SK-N-SH treated with all-trans-retinoic acid at 6 μM for 48 hours (cell line): Measurements from ENCODE around the gene SECISBP2.

Experiments
- ATAC-seq: fragments of 200-7000 bp; cut with Tn5 transposase; 3 replicates; pipeline ENCODE4 v1.9.1; 2020; ENCODE audit warnings: mild to moderate bottlenecking, moderate library complexity
- ARNTL ChIP-seq: fragments of 450-650 bp; formaldehyde crosslinking; IDR thresholded peaks from 2 replicates; pipeline ENCODE4 v1.5.0; 2020; ENCODE audit warnings: low read depth, mild to moderate bottlenecking, moderate library complexity, borderline replicate concordance
- BACH2 ChIP-seq: fragments of 250-450 bp; sonication (Bioruptor Pico); IDR thresholded peaks from 2 replicates; pipeline ENCODE4 v1.9.0; 2021; ENCODE audit warnings: mild to moderate bottlenecking, borderline replicate concordance
- CSDC2 ChIP-seq: fragments of 250-450 bp; sonication (Bioruptor Pico); IDR thresholded peaks from 2 replicates; pipeline ENCODE4 v1.5.0; 2020; ENCODE audit warnings: mild to moderate bottlenecking, moderate library complexity
- ESRRG ChIP-seq: fragments of 250-450 bp; sonication (Bioruptor Pico); IDR thresholded peaks from 2 replicates; pipeline ENCODE4 v1.6.1; 2021; ENCODE audit warnings: mild to moderate bottlenecking
- GLIS3 ChIP-seq: fragments of 250-450 bp; sonication (Bioruptor Pico); IDR thresholded peaks from 2 replicates; pipeline ENCODE4 v1.5.0; 2020; ENCODE audit warnings: mild to moderate bottlenecking, moderate library complexity
- ISL1 ChIP-seq: fragments of 250-450 bp; sonication (Bioruptor Pico); IDR thresholded peaks from 2 replicates; pipeline ENCODE4 v2.1.2; 2022; ENCODE audit warnings: mild to moderate bottlenecking, moderate library complexity
- OSR1 ChIP-seq: fragments of 250-450 bp; sonication (Bioruptor Pico); IDR thresholded peaks from 2 replicates; pipeline ENCODE4 v1.8.0; 2022; ENCODE audit warnings: moderate library complexity, mild to moderate bottlenecking, inconsistent platforms
- PPARA ChIP-seq: fragments of 250-450 bp; sonication (Bioruptor Pico); IDR thresholded peaks from 2 replicates; pipeline ENCODE4 v1.5.0; 2020; ENCODE audit warnings: mild to moderate bottlenecking, borderline replicate concordance
- RARB ChIP-seq: fragments of 250-450 bp; sonication (Bioruptor Pico); IDR thresholded peaks from 2 replicates; pipeline ENCODE4 v1.8.0; 2021; ENCODE audit warnings: mild to moderate bottlenecking, moderate library complexity
- SNAI2 ChIP-seq: fragments of 250-450 bp; sonication (Bioruptor Pico); IDR thresholded peaks from 2 replicates; pipeline ENCODE4 v1.5.0; 2020; ENCODE audit warnings: mild to moderate bottlenecking, moderate library complexity
- TCF4 ChIP-seq: fragments of 250-450 bp; sonication (Bioruptor Pico); IDR thresholded peaks from 2 replicates; pipeline ENCODE4 v1.8.0; 2021; ENCODE audit warnings: mild to moderate bottlenecking, moderate library complexity, borderline replicate concordance
- TOX ChIP-seq: fragments of 250-450 bp; sonication (Bioruptor Pico); IDR thresholded peaks from 2 replicates; pipeline ENCODE4 v1.8.0; 2021; ENCODE audit warnings: mild to moderate bottlenecking, moderate library complexity, borderline replicate concordance
- ZC3H10 ChIP-seq: fragments of 250-450 bp; sonication (Bioruptor Pico); IDR thresholded peaks from 2 replicates; pipeline ENCODE4 v1.5.1; 2021; ENCODE audit warnings: mild to moderate bottlenecking, moderate library complexity
- ZFP3 ChIP-seq: fragments of 250-450 bp; sonication (Bioruptor Pico); IDR thresholded peaks from 2 replicates; pipeline ENCODE4 v1.5.0; 2020; ENCODE audit warnings: mild to moderate bottlenecking, moderate library complexity
- ZFP30 ChIP-seq: fragments of 450-650 bp; formaldehyde crosslinking; IDR thresholded peaks from 2 replicates; pipeline ENCODE4 v1.5.0; 2022; ENCODE audit warnings: mild to moderate bottlenecking, moderate library complexity
- ZNF565 ChIP-seq: fragments of 450-650 bp; formaldehyde crosslinking; conservative IDR thresholded peaks from 2 replicates; pipeline ENCODE4 v1.5.0; 2020; ENCODE audit warnings: low read depth, mild to moderate bottlenecking, moderate library complexity
- ZNF70 ChIP-seq: fragments of 450-650 bp; formaldehyde crosslinking; IDR thresholded peaks from 2 replicates; pipeline ENCODE4 v1.5.0; 2020; ENCODE audit warnings: mild to moderate bottlenecking, moderate library complexity
- ZNF8 ChIP-seq: fragments of 450-650 bp; formaldehyde crosslinking; IDR thresholded peaks from 2 replicates; pipeline ENCODE4 v1.5.0; 2020; ENCODE audit warnings: mild to moderate bottlenecking, moderate library complexity
- TF ChIP-seq, protein P1 (sequence below): fragments of 250-450 bp; sonication (Bioruptor Pico); IDR thresholded peaks from 2 replicates; pipeline ENCODE4 v1.5.1; 2021; ENCODE audit warnings: mild to moderate bottlenecking, moderate library complexity
- TF ChIP-seq, protein P2 (sequence below): fragments of 250-450 bp; sonication (Bioruptor Pico); IDR thresholded peaks from 2 replicates; pipeline ENCODE4 v1.8.0; 2021; ENCODE audit warnings: low read depth, mild to moderate bottlenecking, moderate library complexity, borderline replicate concordance
- TF ChIP-seq, protein P3 (sequence below): fragments of 250-450 bp; sonication (Bioruptor Pico); IDR thresholded peaks from 2 replicates; pipeline ENCODE4 v1.5.0; 2020; ENCODE audit warnings: mild to moderate bottlenecking, moderate library complexity
- TF ChIP-seq, protein P4 (sequence below): fragments of 250-450 bp; sonication (Bioruptor Pico); IDR thresholded peaks from 2 replicates; pipeline ENCODE4 v1.5.1; 2020; ENCODE audit warnings: low read depth, mild to moderate bottlenecking, moderate library complexity

SECISBP2 gene

DNA sequence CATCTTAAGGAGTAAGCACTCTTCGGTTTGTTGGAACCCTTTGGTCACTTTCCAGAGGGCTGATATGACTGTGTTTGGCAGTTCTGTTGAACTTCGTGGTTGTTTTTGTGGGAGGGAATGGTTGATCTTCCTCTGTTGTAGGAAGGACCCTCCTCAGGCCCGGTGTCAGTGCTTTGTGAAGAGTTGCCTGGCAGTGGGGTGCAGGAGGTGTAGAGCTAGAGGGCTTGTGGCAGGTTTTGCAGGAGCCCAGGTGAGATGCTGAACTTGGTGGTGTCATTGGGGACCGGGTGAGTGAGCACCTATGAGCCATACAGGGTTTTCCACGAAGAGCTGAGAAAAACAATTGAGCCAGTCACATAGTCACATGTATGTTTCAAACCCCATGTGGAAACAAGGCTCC is 27.2 kb downstream of the SECISBP2 start:
- no peak for TF ChIP-seq ESRRG (CRISPR knock-in tag)
- TF ChIP-seq CSDC2 (CRISPR knock-in tag): no peak
- TF ChIP-seq, protein P1, sequence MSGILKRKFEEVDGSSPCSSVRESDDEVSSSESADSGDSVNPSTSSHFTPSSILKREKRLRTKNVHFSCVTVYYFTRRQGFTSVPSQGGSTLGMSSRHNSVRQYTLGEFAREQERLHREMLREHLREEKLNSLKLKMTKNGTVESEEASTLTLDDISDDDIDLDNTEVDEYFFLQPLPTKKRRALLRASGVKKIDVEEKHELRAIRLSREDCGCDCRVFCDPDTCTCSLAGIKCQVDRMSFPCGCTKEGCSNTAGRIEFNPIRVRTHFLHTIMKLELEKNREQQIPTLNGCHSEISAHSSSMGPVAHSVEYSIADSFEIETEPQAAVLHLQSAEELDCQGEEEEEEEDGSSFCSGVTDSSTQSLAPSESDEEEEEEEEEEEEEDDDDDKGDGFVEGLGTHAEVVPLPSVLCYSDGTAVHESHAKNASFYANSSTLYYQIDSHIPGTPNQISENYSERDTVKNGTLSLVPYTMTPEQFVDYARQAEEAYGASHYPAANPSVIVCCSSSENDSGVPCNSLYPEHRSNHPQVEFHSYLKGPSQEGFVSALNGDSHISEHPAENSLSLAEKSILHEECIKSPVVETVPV: no peak
- TF ChIP-seq TCF4 (CRISPR knock-in tag): no peak
- TF ChIP-seq ZNF565 (CRISPR knock-in tag): no peak
- TF ChIP-seq PPARA (CRISPR knock-in tag): no peak
- TF ChIP-seq, protein P2, sequence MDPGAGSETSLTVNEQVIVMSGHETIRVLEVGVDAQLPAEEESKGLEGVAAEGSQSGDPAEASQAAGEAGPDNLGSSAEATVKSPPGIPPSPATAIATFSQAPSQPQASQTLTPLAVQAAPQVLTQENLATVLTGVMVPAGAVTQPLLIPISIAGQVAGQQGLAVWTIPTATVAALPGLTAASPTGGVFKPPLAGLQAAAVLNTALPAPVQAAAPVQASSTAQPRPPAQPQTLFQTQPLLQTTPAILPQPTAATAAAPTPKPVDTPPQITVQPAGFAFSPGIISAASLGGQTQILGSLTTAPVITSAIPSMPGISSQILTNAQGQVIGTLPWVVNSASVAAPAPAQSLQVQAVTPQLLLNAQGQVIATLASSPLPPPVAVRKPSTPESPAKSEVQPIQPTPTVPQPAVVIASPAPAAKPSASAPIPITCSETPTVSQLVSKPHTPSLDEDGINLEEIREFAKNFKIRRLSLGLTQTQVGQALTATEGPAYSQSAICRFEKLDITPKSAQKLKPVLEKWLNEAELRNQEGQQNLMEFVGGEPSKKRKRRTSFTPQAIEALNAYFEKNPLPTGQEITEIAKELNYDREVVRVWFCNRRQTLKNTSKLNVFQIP (CRISPR knock-in tag): no peak
- TF ChIP-seq GLIS3 (CRISPR knock-in tag): no peak
- TF ChIP-seq OSR1: no peak
- TF ChIP-seq, all 23 proteins: peak for 0
- ATAC-seq: no peak

DNA sequence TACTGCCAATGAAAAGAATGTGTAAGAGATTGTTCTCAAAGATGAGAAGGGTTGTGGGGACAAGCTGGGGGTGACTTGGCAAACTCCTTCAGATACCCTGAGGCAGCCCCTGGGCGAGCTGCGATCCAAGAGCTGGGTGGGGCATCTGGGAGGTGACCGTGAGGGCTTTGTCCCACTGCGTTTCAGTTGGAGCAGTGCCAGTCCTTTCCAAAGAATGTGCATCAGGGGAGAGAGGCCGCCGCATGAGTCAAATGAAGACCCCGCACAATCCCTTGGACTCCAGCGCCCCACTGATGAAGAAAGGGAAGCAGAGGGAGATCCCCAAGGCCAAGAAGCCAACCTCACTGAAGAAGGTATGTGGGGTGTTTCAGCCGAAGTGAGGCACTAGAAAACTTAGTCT is 28.4 kb downstream of the SECISBP2 start:
- no peak for ATAC-seq
- TF ChIP-seq RARB (CRISPR knock-in tag): no peak
- no peak for TF ChIP-seq ISL1 (CRISPR knock-in tag)
- TF ChIP-seq ESRRG (CRISPR knock-in tag): no peak
- TF ChIP-seq ZFP30 (CRISPR knock-in tag): no peak
- no peak for TF ChIP-seq ZFP3 (CRISPR knock-in tag)
- TF ChIP-seq SNAI2 (CRISPR knock-in tag): no peak
- no peak for TF ChIP-seq CSDC2 (CRISPR knock-in tag)
- TF ChIP-seq ZNF8 (CRISPR knock-in tag): no peak
- no peak for TF ChIP-seq ZC3H10 (CRISPR knock-in tag)
- TF ChIP-seq, protein P3, sequence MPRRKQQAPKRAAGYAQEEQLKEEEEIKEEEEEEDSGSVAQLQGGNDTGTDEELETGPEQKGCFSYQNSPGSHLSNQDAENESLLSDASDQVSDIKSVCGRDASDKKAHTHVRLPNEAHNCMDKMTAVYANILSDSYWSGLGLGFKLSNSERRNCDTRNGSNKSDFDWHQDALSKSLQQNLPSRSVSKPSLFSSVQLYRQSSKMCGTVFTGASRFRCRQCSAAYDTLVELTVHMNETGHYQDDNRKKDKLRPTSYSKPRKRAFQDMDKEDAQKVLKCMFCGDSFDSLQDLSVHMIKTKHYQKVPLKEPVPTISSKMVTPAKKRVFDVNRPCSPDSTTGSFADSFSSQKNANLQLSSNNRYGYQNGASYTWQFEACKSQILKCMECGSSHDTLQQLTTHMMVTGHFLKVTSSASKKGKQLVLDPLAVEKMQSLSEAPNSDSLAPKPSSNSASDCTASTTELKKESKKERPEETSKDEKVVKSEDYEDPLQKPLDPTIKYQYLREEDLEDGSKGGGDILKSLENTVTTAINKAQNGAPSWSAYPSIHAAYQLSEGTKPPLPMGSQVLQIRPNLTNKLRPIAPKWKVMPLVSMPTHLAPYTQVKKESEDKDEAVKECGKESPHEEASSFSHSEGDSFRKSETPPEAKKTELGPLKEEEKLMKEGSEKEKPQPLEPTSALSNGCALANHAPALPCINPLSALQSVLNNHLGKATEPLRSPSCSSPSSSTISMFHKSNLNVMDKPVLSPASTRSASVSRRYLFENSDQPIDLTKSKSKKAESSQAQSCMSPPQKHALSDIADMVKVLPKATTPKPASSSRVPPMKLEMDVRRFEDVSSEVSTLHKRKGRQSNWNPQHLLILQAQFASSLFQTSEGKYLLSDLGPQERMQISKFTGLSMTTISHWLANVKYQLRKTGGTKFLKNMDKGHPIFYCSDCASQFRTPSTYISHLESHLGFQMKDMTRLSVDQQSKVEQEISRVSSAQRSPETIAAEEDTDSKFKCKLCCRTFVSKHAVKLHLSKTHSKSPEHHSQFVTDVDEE (CRISPR knock-in tag): no peak

DNA sequence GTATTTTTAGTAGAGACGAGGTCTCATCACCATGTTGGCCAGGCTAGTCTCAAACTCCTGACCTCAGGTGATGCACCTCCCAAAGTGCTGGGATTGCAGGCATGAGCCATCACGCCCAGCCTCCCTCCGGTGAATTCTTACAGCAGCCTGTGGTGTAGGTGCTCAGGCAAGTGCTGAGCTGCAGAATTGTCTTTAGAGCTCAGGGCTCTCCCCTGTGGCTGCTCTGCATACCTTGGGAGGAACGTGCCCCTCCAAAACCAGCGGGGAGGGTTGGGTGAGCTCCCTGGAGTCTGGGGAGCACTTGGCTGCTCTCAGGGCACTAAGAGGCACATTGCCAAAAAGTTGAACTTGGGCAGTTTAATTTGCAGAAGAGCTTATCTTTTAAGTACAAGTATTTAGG is 29.4 kb downstream of the SECISBP2 start:
- ATAC-seq: no peak
- TF ChIP-seq TOX (CRISPR knock-in tag): no peak

DNA sequence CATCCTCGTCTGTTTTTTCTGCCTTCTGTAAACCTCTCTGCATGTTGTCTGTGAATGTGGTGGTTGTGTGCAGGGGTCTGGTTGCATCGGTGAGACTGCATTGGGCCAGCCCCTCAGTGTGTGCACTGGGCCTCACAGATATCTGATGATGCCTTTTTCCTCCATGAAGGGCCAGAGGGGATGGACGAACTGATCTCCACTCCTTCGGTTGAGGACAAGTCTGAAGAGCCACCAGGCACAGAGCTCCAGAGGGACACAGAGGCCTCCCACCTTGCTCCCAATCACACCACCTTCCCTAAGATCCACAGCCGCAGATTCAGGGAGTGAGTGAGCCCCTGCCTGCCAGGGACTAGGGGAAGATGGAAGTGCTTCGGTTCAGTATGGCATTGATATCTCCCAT is 31.3 kb downstream of the SECISBP2 start:
- no peak for TF ChIP-seq ISL1 (CRISPR knock-in tag)
- TF ChIP-seq ZC3H10 (CRISPR knock-in tag): no peak
- TF ChIP-seq CSDC2 (CRISPR knock-in tag): no peak
- TF ChIP-seq ZNF8 (CRISPR knock-in tag): no peak
- TF ChIP-seq ZNF565 (CRISPR knock-in tag): no peak
- no peak for TF ChIP-seq BACH2 (CRISPR knock-in tag)
- no peak for TF ChIP-seq ARNTL (CRISPR knock-in tag)
- no peak for TF ChIP-seq RARB (CRISPR knock-in tag)
- no peak for TF ChIP-seq ZFP30 (CRISPR knock-in tag)
- no peak for TF ChIP-seq ZNF70 (CRISPR knock-in tag)
- TF ChIP-seq, protein P4, sequence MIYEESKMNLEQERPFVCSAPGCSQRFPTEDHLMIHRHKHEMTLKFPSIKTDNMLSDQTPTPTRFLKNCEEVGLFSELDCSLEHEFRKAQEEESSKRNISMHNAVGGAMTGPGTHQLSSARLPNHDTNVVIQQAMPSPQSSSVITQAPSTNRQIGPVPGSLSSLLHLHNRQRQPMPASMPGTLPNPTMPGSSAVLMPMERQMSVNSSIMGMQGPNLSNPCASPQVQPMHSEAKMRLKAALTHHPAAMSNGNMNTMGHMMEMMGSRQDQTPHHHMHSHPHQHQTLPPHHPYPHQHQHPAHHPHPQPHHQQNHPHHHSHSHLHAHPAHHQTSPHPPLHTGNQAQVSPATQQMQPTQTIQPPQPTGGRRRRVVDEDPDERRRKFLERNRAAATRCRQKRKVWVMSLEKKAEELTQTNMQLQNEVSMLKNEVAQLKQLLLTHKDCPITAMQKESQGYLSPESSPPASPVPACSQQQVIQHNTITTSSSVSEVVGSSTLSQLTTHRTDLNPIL (CRISPR knock-in tag): no peak
- no peak for TF ChIP-seq SNAI2 (CRISPR knock-in tag)
- TF ChIP-seq ZFP3 (CRISPR knock-in tag): no peak
- TF ChIP-seq OSR1: no peak
- TF ChIP-seq ESRRG (CRISPR knock-in tag): no peak
- no peak for TF ChIP-seq GLIS3 (CRISPR knock-in tag)
- TF ChIP-seq TOX (CRISPR knock-in tag): no peak
- TF ChIP-seq, all 23 proteins: peak for 0
- no peak for ATAC-seq
